ENCODE data around the gene ANO3.

GRCh38 chr11:26655287-26655686 lies 323.4 kb downstream of the ANO3 start:
- TF ChIP-seq CTCF (IDR thresholded peaks at IDR 0.05; ENCODE audit: low read depth, low read length, missing input control) (no peak), GABPA (IDR thresholded peaks at IDR 0.05 in 1 of 2, conservative IDR thresholded peaks at IDR 0.05 in 1 of 2) (no peak), ATF3 (IDR thresholded peaks at IDR 0.05) (no peak), EGR1 (IDR thresholded peaks at IDR 0.05; ENCODE audit: low read depth in 2 of 2) (no peak), SP1 (IDR thresholded peaks at IDR 0.05) (no peak), TAF1 (conservative IDR thresholded peaks at IDR 0.05) (no peak), NR2F2 (IDR thresholded peaks at IDR 0.05) (no peak), RAD21 (IDR thresholded peaks at IDR 0.05) (no peak)
